ENCODE data around the gene NRARP.

The NRARP gene

DNA sequence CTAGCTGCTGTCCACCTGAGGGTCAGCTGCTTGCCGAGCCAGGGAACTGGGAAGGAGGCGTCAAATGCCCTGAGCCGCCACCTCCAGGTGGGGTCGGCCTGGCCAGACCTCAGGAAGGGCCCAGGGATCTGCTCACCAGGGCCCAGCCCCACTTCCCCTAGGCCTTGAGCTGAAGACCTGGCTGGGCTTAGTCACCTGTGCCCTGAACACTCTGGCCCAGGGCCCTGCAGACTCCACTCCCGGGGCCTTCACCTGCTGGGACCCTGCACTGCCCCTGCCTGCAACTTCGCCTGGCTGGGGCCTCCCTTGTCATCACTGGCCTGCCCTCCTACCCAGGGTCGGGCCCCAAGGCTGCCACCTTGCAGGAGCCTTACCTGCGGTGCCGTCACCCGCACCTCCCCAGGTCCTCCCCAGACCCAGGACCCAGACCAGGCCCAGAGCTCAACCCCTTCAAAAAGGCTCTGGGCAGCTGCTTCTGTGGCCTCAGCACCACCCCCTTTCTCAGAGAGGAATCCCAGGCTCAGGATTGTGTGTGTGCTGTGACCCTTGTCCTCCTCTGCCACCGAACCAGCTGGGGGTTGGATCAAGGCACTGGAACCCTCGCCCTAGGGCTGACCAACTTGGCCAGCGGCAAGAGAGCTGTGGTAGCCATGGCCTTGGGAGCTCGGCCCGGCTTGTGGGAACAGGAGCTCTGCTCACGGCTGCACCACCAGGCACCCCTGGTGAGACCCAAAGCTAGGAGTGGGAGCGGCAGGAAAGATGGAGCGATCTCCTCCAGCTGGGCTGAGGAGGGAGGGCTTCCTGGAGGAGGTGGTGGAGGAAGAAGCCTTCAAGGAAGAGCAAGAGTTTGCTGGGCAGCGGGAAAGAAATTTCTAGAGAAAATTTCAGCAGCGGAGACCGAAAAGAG, 48.1 kb downstream of the NRARP start:
- no peaks in the 10 kb centered on the region for H3K79me2 ChIP-seq (ENCODE audit: insufficient read depth, low read length)
- TF ChIP-seq, protein P1, sequence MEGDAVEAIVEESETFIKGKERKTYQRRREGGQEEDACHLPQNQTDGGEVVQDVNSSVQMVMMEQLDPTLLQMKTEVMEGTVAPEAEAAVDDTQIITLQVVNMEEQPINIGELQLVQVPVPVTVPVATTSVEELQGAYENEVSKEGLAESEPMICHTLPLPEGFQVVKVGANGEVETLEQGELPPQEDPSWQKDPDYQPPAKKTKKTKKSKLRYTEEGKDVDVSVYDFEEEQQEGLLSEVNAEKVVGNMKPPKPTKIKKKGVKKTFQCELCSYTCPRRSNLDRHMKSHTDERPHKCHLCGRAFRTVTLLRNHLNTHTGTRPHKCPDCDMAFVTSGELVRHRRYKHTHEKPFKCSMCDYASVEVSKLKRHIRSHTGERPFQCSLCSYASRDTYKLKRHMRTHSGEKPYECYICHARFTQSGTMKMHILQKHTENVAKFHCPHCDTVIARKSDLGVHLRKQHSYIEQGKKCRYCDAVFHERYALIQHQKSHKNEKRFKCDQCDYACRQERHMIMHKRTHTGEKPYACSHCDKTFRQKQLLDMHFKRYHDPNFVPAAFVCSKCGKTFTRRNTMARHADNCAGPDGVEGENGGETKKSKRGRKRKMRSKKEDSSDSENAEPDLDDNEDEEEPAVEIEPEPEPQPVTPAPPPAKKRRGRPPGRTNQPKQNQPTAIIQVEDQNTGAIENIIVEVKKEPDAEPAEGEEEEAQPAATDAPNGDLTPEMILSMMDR (IDR thresholded peaks at IDR 0.05; ENCODE audit: low read length) = no peak
- no peak for TF ChIP-seq EZH2 (IDR thresholded peaks at IDR 0.05; ENCODE audit: borderline replicate concordance, low read length)
- peaks cover 6% of the 10 kb centered on the region for H3K36me3 ChIP-seq (ENCODE audit: insufficient read depth, low read length)
- H3K9ac ChIP-seq (ENCODE audit: low read length) = peak overlapping the region; percentile 86
- peak overlapping the region; percentile 85 for H3K4me2 ChIP-seq (ENCODE audit: low read length)
- H3F3A ChIP-seq (ENCODE audit: insufficient read depth, low read length) = no peaks in the 10 kb centered on the region
- H3K9me3 ChIP-seq (ENCODE audit: low read length) = no peaks in the 10 kb centered on the region
- H2AFZ ChIP-seq (ENCODE audit: low read length) = no peak overlapping the region
- H3K4me1 ChIP-seq (ENCODE audit: insufficient read depth, low read length, severe bottlenecking) = peaks cover 46% of the 10 kb centered on the region
- H3K27ac ChIP-seq (ENCODE audit: low read depth, low read length, poor library complexity, severe bottlenecking) = no peak overlapping the region
- H3K9me2 ChIP-seq (ENCODE audit: low read depth, low read length) = no peaks in the 10 kb centered on the region
- H3K4me3 ChIP-seq (ENCODE audit: low read depth, low read length, poor library complexity, severe bottlenecking) = peak overlapping the region; percentile 72
- H4K20me1 ChIP-seq (ENCODE audit: insufficient read depth, low read length) = no peaks in the 10 kb centered on the region
- no peaks in the 10 kb centered on the region; the same call in 1 of the 2 replicates for H3K27me3 ChIP-seq (ENCODE audit: insufficient read depth, low read length)

DNA sequence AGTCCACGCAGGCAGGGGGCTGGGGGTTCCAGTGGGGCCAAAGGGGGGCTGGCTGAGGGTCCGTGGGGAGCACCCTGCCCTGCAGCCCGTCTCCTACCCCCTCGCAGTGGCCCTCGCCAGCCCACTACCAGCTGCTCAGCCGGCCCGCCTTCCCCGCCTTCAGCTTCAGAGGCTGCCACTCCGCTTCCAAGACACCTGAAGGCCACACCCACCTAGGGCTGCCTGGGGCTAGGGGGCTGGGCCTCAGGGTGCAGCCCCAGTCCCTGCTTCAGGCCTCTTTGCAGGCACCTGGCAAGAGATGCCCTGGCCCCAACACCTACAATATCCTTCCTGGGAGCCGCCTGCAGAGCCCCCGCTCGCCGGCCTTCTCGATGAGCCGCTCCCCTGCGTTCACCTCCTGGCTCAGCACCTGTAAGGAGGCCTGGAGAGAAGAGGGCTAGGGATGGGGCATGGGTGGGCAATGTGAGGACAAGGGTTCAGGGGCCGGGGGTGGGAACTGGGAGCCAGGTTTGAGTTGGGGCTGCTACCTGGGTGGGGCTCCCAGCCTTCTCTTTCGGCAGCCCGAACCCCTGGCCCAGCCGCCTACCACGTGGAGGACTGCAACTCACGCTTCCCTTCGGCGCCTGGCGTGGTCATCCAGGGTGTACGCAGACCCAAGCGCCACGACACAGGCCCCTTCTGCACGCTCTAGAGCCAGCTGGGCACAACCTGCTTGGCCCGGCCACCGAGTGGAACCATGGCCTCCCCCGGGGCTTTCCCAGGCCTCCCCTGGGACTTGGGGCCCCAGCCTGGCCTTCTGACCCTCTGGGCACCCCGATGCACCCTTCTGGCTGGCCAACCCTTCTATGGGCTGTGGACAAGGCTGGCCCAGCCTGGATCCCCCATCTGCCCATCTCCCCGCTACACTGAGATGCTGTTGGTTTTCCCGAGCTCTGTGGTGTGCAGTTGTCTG, 49.2 kb downstream of the NRARP start:
- H4K20me1 ChIP-seq (ENCODE audit: insufficient read depth, low read length) = no peaks in the 10 kb centered on the region
- peaks cover 46% of the 10 kb centered on the region for H3K4me1 ChIP-seq (ENCODE audit: insufficient read depth, low read length, severe bottlenecking)
- no peak overlapping the region for H2AFZ ChIP-seq (ENCODE audit: low read length)
- H3K9me2 ChIP-seq (ENCODE audit: low read depth, low read length) = no peaks in the 10 kb centered on the region
- no peaks in the 10 kb centered on the region; the same call in 1 of the 2 replicates for H3K27me3 ChIP-seq (ENCODE audit: insufficient read depth, low read length)
- H3F3A ChIP-seq (ENCODE audit: insufficient read depth, low read length) = no peaks in the 10 kb centered on the region
- no peak overlapping the region for H3K27ac ChIP-seq (ENCODE audit: low read depth, low read length, poor library complexity, severe bottlenecking)
- H3K4me2 ChIP-seq (ENCODE audit: low read length) = peak overlapping the region; percentile 85; the same call in 1 of the 2 replicates
- H3K9ac ChIP-seq (ENCODE audit: low read length) = no peak overlapping the region; the same call in 1 of the 2 replicates
- no peaks in the 10 kb centered on the region for H3K79me2 ChIP-seq (ENCODE audit: insufficient read depth, low read length)
- H3K4me3 ChIP-seq (ENCODE audit: low read depth, low read length, poor library complexity, severe bottlenecking) = no peak overlapping the region
- H3K9me3 ChIP-seq (ENCODE audit: low read length) = no peaks in the 10 kb centered on the region
- H3K36me3 ChIP-seq (ENCODE audit: insufficient read depth, low read length) = no peaks in the 10 kb centered on the region
- TF ChIP-seq, protein P1 (IDR thresholded peaks at IDR 0.05; ENCODE audit: low read length) = no peak
- TF ChIP-seq EZH2 (IDR thresholded peaks at IDR 0.05; ENCODE audit: borderline replicate concordance, low read length) = no peak

DNA sequence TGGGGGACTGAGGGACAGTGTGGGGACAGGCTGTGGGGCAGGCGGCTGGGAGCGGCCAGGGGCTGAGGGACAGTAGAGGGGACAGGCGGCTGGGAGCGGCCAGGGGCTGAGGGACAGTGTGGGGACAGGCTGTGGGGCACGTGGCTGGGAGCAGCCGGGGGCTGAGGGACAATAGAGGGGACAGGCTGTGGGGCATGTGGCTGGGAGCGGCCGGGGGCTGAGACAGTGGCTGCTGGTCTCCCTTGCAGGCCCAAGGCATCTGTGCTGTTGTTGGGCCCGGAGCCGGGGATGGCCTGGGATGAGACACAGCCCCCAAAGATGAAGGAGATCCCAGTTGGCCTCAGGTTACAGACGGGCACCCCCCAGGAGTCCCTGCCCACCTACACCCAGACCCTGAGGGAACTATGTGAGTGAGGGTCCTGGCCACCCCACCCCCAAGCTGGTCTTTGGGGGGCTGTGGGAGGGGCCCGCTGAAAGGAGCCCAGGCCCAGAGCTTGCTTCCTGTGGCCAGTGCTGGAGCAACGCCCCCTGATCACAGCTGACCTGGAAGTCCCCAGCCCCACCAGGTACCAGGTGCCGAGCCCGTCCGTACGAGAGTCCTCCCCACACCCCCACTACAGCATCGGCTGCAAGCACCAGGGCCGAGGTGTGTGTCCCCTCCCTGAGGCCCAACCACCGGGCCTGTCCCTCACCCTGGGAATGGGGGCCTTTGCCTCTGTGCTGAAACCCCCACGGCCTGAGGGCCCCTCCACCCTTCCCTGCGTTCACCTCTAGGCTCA, 50.4 kb downstream of the NRARP start:
- Histone ChIP-seq H3K4me2 (ENCODE audit: low read length) (no peak overlapping the region), H3K9ac (ENCODE audit: low read length) (no peak overlapping the region), H3F3A (ENCODE audit: insufficient read depth, low read length) (no peaks in the 10 kb centered on the region), H3K27ac (ENCODE audit: low read depth, low read length, poor library complexity, severe bottlenecking) (no peak overlapping the region), H3K4me1 (ENCODE audit: insufficient read depth, low read length, severe bottlenecking) (peaks cover 40% of the 10 kb centered on the region), H3K27me3 (ENCODE audit: insufficient read depth, low read length) (no peaks in the 10 kb centered on the region; the same call in 1 of the 2 replicates), H3K36me3 (ENCODE audit: insufficient read depth, low read length) (no peaks in the 10 kb centered on the region), H2AFZ (ENCODE audit: low read length) (no peak overlapping the region), H3K4me3 (ENCODE audit: low read depth, low read length, poor library complexity, severe bottlenecking) (no peak overlapping the region), H3K9me2 (ENCODE audit: low read depth, low read length) (no peaks in the 10 kb centered on the region), H3K9me3 (ENCODE audit: low read length) (no peaks in the 10 kb centered on the region), H4K20me1 (ENCODE audit: insufficient read depth, low read length) (no peaks in the 10 kb centered on the region), H3K79me2 (ENCODE audit: insufficient read depth, low read length) (no peaks in the 10 kb centered on the region)
- TF ChIP-seq, protein P1 (IDR thresholded peaks at IDR 0.05; ENCODE audit: low read length) = no peak
- no peak for TF ChIP-seq EZH2 (IDR thresholded peaks at IDR 0.05; ENCODE audit: borderline replicate concordance, low read length)

All from OCI-LY1 (cell line).